ENCODE results near the gene ZNF776. TPM values are rescaled to one million over a fixed set of nuclear protein-coding genes. Genes with fewer than 3 reads are reported as not detected.

ZNF776 gene
- total RNA-seq, 1 experiment from 2014 or later = 21.6 TPM

DNA sequence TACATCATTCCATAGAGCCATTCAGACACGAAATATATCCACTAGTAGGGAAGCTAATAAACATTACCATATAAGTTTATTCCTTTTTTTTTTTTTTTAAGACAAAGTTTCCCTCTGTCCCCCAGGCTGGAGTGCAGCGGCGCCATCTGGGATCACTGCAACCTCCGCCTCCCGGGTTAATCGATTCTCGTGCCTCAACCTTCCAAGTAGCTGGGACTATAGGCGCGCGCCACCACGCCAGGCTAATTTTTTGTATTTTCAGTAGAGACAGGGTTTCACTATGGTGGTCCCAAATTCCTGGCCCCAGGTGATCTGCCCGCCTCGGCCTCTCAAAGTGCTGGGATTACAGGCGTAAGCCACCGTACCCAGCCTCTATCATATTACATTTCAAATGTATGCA lies 37.0 kb upstream of the ZNF776 start:
- Mint-ChIP-seq H3K27ac (ENCODE audit: unreplicated experiment) (no peak overlapping the region), H3K9me3 (ENCODE audit: low read depth, unreplicated experiment) (peaks cover 22% of the 10 kb centered on the region), H3K4me1 (ENCODE audit: low read depth, unreplicated experiment) (no peaks in the 10 kb centered on the region), H3K27me3 (ENCODE audit: unreplicated experiment) (no peaks in the 10 kb centered on the region), H3K36me3 (ENCODE audit: insufficient read depth, unreplicated experiment) (peaks cover 3% of the 10 kb centered on the region), H3K4me3 (ENCODE audit: low read depth, unreplicated experiment) (no peak overlapping the region)
- CTCF ChIA-PET = no interaction called here
- no peak for DNase-seq
- BruUV-seq (replicated peaks) = no TSS peak
- TF ChIP-seq, protein P1, sequence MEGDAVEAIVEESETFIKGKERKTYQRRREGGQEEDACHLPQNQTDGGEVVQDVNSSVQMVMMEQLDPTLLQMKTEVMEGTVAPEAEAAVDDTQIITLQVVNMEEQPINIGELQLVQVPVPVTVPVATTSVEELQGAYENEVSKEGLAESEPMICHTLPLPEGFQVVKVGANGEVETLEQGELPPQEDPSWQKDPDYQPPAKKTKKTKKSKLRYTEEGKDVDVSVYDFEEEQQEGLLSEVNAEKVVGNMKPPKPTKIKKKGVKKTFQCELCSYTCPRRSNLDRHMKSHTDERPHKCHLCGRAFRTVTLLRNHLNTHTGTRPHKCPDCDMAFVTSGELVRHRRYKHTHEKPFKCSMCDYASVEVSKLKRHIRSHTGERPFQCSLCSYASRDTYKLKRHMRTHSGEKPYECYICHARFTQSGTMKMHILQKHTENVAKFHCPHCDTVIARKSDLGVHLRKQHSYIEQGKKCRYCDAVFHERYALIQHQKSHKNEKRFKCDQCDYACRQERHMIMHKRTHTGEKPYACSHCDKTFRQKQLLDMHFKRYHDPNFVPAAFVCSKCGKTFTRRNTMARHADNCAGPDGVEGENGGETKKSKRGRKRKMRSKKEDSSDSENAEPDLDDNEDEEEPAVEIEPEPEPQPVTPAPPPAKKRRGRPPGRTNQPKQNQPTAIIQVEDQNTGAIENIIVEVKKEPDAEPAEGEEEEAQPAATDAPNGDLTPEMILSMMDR (IDR thresholded peaks at IDR 0.05; ENCODE audit: unreplicated experiment) = no peak
- intact Hi-C loops (cut with micrococcal nuclease; ENCODE audit: unreplicated experiment) = no loop called here

DNA sequence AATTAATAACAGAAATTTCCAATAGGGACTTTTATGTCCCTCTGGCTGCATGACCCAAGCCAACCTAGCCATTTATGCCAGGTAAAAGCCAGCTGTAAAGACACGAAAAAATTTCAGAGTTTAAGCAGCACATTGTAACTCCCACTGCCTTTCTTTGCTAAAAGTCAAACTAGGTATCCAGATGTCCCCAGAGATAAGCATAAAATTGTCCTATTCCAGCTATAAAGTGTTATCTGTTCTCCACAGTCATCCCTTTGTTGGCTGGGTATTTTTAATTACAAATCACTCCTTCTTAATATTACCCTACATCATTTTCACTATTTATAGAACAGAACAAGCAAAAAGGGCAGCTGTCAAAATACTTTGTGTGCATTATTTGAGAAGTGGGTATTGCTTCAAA lies 34.4 kb upstream of the ZNF776 start:
- H3K4me3 Mint-ChIP-seq (ENCODE audit: low read depth, unreplicated experiment) = no peak overlapping the region
- no peaks in the 10 kb centered on the region for H3K27me3 Mint-ChIP-seq (ENCODE audit: unreplicated experiment)
- no peak overlapping the region for H3K27ac Mint-ChIP-seq (ENCODE audit: unreplicated experiment)
- TF ChIP-seq, protein P1 (IDR thresholded peaks at IDR 0.05; ENCODE audit: unreplicated experiment) = no peak
- no peaks in the 10 kb centered on the region for H3K4me1 Mint-ChIP-seq (ENCODE audit: low read depth, unreplicated experiment)
- H3K9me3 Mint-ChIP-seq (ENCODE audit: low read depth, unreplicated experiment) = peaks cover 21% of the 10 kb centered on the region
- BruUV-seq (replicated peaks) = no TSS peak
- intact Hi-C loops (cut with micrococcal nuclease; ENCODE audit: unreplicated experiment) = no loop called here
- peaks cover 3% of the 10 kb centered on the region for H3K36me3 Mint-ChIP-seq (ENCODE audit: insufficient read depth, unreplicated experiment)
- DNase-seq = no peak
- CTCF ChIA-PET = no interaction called here

DNA sequence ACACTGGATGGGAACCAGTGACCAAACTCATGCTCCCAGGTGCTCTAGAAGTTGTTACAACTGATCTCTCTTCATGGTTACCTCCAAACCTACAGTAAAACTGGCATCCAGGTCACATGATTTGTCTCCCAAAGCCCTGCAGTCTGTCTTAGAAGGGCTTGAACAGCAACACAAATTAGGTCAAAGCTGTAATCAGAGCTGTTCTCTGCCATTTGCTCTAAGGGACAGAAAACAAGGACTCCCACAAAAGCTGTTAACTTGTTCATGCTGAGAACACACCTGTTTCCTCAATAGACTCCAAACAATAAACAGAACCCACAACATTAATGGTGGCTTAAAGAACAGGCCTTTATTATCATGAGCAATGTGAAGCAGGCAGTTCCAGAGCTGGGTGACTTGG lies 27.2 kb upstream of the ZNF776 start:
- no peak for DNase-seq
- Mint-ChIP-seq H3K27ac (ENCODE audit: unreplicated experiment) (no peak overlapping the region), H3K9me3 (ENCODE audit: low read depth, unreplicated experiment) (peaks cover 29% of the 10 kb centered on the region), H3K4me3 (ENCODE audit: low read depth, unreplicated experiment) (no peak overlapping the region), H3K4me1 (ENCODE audit: low read depth, unreplicated experiment) (no peaks in the 10 kb centered on the region), H3K36me3 (ENCODE audit: insufficient read depth, unreplicated experiment) (peaks cover 6% of the 10 kb centered on the region), H3K27me3 (ENCODE audit: unreplicated experiment) (no peaks in the 10 kb centered on the region)
- BruUV-seq (replicated peaks) = no TSS peak
- intact Hi-C loops (cut with micrococcal nuclease; ENCODE audit: unreplicated experiment) = no loop called here
- CTCF ChIA-PET = no interaction called here
- TF ChIP-seq, protein P1 (IDR thresholded peaks at IDR 0.05; ENCODE audit: unreplicated experiment) = no peak

GRCh38 chr19:57719901-57720519 lies 26.6 kb upstream of the ZNF776 start:
- no TSS peak for BruUV-seq (replicated peaks)
- H3K27me3 Mint-ChIP-seq (ENCODE audit: unreplicated experiment) = no peaks in the 10 kb centered on the region
- no peaks in the 10 kb centered on the region for H3K4me1 Mint-ChIP-seq (ENCODE audit: low read depth, unreplicated experiment)
- no peak overlapping the region for H3K4me3 Mint-ChIP-seq (ENCODE audit: low read depth, unreplicated experiment)
- TF ChIP-seq, protein P1 (IDR thresholded peaks at IDR 0.05; ENCODE audit: unreplicated experiment) = no peak
- H3K36me3 Mint-ChIP-seq (ENCODE audit: insufficient read depth, unreplicated experiment) = peaks cover 6% of the 10 kb centered on the region
- H3K9me3 Mint-ChIP-seq (ENCODE audit: low read depth, unreplicated experiment) = peaks cover 32% of the 10 kb centered on the region
- no peak overlapping the region for H3K27ac Mint-ChIP-seq (ENCODE audit: unreplicated experiment)
- CTCF ChIA-PET = interaction anchor here (0.6 kb wide), 1 partner anchor 136 kb away, joined by 3 read pairs; no protein-coding TSS in a partner anchor
- no peak for DNase-seq
- intact Hi-C loops (cut with micrococcal nuclease; ENCODE audit: unreplicated experiment) = no loop called here

Data from Calu3 (cell line).